ENCODE results near the gene DSTN. TPM values are rescaled to one million over a fixed set of nuclear protein-coding genes. Genes with fewer than 3 reads are reported as not detected.
A peak's percentile ranks its signal among the peaks of the same experiment; 100 is the strongest.

DSTN gene
- 218 and 254 TPM in 2 replicates for total RNA-seq (2014; rRNA removed)
- polyA plus RNA-seq (2012) = 559 TPM

DNA sequence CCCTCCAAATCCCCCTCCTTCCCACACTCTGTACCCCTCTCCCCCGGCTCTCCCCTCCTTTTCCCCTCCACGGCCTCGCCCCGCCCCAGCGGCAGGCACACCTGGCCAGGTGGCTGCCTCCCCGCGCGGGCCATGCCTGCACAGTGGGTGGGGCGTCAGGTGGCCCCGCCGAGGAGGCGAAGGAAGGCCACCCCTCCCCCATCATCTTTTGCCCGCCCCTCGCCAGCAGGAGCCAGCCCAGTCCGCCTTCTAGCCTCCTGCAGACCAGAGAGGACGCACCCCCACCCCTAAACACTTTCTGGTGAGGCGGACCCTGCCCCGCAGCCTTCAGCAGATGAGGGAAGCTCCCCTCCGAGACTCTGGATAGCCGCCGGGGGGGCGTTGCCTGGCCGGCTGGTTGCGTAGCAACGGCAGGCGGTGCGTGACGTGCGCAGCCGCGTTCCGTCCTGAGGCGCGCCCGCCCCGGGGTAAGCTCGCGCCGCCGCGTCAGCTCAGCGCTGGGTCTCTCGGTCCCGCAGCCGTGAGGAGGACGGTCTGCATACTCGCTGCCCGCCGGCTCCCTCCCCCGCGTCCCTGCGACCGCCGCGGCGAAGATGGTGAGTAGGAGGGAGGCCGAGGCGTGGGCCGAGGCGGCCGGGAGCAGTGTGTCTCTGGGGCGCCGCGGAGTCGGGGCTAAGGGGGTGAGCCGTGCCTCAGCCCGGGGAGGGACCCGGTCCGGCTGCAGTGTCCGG lies at the start of gene DSTN:
Gene DSTN (plus strand): TSS at position 460 of the 731 bp plus-strand sequence. CDS start 134 bp downstream, at position 594.
- peak; percentile 86 for DNase-seq (ENCODE audit: low read depth)

GRCh38 chr20:17520583-17520982 lies 49.3 kb upstream of the DSTN start:
- no peak for DNase-seq (ENCODE audit: low read depth)

- no peak for DNase-seq (ENCODE audit: low read depth)
Observed at GRCh38 chr20:17522528-17522927, 47.3 kb upstream of the DSTN start.

DNA sequence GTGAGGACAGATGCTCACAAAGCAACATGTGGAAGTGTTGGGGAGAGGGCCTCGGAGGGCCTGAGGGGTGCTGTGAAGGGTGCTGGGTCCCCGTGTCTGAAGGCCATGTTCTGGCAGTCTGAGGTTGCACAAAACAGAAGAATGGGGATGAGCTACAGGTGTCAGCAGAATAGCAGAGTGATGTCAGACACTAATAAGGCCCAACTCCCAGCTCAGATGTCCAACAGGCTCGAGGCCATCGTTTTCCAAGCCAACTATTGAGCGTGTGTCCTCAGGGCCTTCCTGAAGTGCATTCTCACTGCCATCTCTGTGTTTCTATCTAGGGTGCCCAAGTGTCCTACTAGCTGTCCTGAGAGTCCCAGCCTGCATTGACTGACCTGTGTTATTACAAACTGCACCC lies 46.5 kb upstream of the DSTN start:
- DNase-seq (ENCODE audit: low read depth) = no peak

- DNase-seq (ENCODE audit: low read depth) = no peak
Observed at GRCh38 chr20:17524560-17524959, 45.3 kb upstream of the DSTN start.

DNA sequence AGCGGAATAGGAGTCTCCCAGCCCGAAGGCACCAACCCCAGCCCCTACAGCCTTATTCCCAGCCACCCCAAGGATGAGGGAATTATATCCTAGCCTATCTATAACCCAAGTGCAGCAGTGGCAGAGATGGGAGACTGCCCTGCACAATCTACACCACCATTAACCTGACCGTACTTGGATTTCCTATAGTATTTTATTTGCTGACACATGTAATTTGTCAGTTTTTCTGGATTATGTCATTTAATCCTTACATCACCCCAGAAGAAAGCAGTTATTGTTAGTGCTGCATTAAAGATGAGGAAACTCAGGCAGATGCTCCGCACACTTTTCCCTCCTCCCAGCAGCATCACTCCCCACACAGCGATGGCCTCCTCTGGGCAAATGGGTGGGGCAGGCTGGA lies 44.7 kb upstream of the DSTN start:
- no peak for DNase-seq (ENCODE audit: low read depth)

DNA sequence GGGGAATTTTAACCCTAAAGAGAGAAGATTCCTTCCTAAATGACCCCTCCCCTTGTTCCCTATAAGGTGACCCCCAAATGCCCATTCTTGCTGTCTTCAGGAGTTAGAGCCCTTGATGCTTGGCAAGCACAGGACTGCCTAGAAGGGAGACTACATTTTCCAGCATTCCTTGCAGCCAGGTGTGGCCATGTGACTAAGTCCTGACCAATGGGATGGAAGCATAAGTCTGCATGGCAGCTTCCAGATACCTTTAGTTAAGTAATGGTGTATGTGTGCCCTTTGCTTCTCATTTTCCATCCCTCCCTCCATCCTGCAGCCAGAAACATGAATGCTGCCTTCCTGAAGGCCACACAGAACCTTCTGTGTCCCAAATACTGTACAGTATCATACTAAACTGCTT lies 44.2 kb upstream of the DSTN start:
- DNase-seq (ENCODE audit: low read depth) = no peak

DNA sequence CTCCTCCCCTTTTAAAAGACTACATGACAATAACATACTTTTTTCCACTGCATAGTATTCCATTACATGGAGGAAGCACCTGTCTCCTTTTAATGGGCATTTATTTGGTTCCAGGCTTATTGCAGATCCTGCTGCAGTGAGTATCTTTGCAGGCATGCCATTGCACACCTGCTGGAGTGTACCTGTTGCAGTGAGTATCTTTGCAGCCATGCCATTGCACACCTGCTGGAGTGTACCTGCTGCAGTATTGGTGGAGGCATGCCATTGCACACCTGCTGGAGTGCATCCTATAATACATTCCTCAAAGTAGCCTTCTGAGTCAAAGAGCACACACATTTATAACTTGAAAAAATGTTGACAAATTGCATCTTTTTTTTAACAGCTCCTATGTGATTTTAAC lies 40.3 kb upstream of the DSTN start:
- DNase-seq (ENCODE audit: low read depth) = no peak

- DNase-seq (ENCODE audit: low read depth) = no peak
Observed at GRCh38 chr20:17530153-17530552, 39.7 kb upstream of the DSTN start.

GRCh38 chr20:17530716-17531664 lies 38.9 kb upstream of the DSTN start, which contains the start of gene BFSP1:
Gene BFSP1 (minus strand): TSS chr20:17531379. CDS start chr20:17531329, 50 bp downstream.
- DNase-seq (ENCODE audit: low read depth) = peak; percentile 58

- DNase-seq (ENCODE audit: low read depth) = no peak
Observed at GRCh38 chr20:17531665-17532025, 38.2 kb upstream of the DSTN start.

DNA sequence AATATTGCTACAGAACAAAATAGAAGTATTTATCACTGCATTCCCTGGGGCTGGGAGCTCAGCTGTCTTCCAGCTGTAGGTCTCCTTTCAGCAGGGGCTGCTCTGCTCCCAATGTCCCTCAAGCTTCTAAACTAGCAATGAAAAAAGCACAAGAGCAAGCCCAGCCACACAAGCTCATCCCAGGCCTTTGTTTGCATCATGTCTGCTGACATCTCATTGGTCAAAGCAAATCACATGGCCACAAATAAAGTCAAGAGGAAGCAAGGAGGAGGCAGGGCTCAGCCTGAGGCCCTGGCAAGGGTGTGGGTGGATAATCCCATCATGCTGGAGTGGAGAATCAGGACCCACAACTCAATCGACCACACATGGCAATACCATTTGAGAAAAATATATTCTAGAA lies 36.5 kb upstream of the DSTN start:
- DNase-seq (ENCODE audit: low read depth) = peak; percentile 64

DNA sequence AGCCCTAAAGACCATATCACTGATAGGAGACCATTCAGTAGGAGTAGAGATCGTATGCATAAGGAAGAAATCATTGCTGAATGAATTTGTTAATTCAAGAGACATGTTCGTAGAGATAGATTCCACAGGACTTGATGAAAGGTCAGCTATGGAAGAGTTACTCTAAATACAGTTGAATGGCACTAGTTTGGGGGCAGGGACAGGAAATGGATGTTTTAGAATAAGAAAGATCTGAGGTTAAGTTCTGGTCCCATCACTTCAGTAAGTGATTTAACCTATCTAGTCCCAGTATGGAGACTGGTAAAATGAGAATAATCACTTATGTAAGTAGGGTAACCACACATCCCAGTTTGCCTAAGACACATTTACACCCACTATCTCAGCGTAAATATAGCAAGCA lies 35.8 kb upstream of the DSTN start:
- no peak for DNase-seq (ENCODE audit: low read depth)

- DNase-seq (ENCODE audit: low read depth) = peak; percentile 73
Observed at GRCh38 chr20:17536944-17537444, 32.9 kb upstream of the DSTN start.

DNA sequence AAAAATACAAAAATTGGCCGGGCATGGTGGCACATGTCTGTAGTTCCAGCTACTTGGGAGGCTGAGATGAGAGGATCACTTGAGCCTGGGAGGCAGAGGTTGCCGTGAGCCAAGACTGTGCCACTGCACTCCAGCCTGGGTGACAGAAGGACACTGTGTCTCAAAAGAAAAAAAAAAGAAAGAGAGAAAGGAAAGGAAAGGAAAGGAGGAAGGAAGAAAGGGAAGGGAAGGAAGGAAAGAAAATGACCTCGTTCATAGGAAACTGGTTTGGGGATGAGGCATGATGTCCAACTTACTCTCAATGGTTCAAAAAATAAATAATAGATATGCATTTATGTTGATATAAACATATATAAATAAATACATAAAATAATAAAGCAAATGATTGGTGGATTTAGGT lies 31.9 kb upstream of the DSTN start:
- no peak for DNase-seq (ENCODE audit: low read depth)

DNA sequence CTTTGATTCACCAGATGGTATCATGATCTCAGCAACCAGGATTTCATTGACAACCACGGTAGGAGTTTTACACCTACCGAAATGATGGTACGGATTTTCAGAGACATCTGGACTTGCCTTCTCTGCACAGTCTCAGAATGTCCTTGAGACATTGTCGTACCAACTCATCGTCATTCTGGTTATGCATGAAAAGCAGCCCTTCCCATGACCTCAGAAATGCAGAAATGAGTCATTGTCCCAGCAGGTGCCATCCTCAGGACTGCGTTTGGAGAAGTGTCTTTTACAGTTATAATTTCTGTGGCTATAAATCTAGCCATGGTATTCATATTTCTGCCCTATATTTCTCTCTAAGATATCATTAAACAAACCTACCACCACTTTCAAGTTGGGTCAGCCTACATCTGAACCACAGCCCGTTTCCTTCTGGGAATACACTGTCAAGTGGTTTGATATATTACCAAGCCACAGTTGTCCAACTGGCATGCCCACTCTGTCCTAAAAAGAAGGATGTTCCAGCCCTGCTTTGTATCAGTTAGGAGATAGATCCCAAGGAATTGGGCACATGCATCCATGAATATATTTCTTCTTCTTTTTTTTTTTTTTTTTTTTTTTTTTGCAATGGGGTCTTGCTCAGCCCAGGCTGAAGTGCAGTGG lies 31.2 kb upstream of the DSTN start:
- DNase-seq (ENCODE audit: low read depth) = peak; percentile 74

DNA sequence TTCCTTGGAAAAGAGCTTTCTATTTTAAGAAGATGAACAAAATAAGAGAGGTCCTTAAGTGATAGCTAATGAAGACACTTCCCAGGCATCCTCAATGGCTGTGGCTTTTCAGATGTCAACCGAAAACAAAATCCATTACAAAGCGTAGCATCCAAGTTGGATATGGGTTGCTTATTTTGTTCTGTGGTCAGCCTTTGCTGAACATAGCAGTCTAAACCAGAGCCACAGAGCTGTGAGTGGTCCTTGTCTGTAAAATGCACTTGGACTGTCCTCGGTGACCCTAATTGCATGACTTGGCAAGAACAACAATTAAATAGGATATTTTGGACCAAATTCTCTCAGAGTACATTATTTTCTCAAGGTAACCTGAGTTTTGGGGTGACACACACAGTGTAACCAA lies 28.3 kb upstream of the DSTN start:
- no peak for DNase-seq (ENCODE audit: low read depth)

DNA sequence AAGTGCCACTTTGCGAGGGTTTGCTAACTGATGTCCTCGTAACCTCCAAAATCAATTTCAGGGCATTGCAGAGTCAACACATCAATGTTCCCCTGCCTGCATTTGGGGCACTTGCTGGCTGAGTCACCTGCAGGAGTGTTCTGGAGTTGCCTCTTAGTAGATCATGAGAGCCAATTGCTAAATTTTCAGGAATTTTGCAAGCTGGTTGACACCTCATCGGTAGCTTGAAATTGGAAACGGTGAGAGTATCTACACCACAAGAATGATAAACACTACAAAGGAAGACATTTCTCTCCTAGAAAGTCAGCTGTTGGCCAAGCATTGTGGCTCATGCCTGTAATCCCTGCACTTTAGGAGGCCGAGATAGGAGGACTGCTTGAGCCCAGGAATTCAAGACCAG lies 27.9 kb upstream of the DSTN start:
- peak; percentile 89 for DNase-seq (ENCODE audit: low read depth)

GRCh38 chr20:17542481-17542880 lies 27.4 kb upstream of the DSTN start:
- DNase-seq (ENCODE audit: low read depth) = no peak

GRCh38 chr20:17542993-17543412 lies 26.9 kb upstream of the DSTN start:
- peak; percentile 81 for DNase-seq (ENCODE audit: low read depth)

GRCh38 chr20:17543531-17544131 lies 26.2 kb upstream of the DSTN start:
- DNase-seq (ENCODE audit: low read depth) = peak; percentile 46

Measured in LHCN-M2 (cell line).